Cardiac fibroblast (primary cell): ENCODE results near the gene KRTAP9-3.
"Not testable (repeated sequence)": the region's sequence is repeated elsewhere in the genome, so short reads cannot be mapped to it uniquely, and the experiment has no call there.

Experiments used
- DNase-seq, 2 donors: peaks; one replicate each; pipeline versions ENCODE4 v3.0.0 to v3.0.0-alpha.2; 2010; ENCODE audit warnings: low read depth in 2 of 2
- H3K4me3 ChIP-seq, 2 donors: replicated peaks in 1 of 2; 1 replicate in 1 of 2; 2 replicates in 1 of 2; pipeline ENCODE4 v1.5.1; 2011; ENCODE audit warnings: low read depth in 2 of 2, low read length in 2 of 2, mild to moderate bottlenecking in 2 of 2, moderate library complexity in 1 of 2
- TF ChIP-seq, protein P1 (sequence below): IDR thresholded peaks from one replicate; pipeline ENCODE4 v1.5.1; 2011; ENCODE audit warnings: low read depth, mild to moderate bottlenecking, low read length, inconsistent platforms

The KRTAP9-3 gene

DNA sequence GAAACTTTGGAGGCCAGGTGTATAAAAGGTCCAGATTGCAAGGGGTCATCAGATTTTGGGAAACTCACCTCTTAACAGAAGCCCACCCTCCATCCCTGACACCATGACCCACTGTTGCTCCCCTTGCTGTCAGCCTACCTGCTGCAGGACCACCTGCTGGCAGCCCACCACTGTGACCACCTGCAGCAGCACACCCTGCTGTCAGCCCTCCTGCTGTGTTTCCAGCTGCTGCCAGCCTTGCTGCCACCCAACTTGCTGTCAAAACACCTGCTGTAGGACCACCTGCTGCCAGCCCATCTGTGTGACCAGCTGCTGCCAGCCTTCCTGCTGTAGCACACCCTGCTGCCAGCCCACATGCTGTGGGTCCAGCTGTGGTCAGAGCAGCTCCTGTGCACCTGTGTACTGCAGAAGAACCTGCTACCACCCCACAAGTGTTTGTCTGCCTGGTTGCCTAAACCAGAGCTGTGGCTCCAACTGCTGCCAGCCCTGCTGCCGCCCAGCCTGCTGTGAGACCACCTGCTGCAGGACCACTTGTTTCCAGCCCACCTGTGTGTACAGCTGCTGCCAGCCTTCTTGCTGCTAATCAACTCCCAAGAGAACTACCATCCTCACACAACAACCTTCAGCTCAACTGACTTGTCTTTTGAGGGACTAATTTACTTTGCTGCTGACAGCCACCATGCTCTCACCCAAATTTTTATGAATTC, at the start of gene KRTAP9-3:
Gene KRTAP9-3 (plus strand): TSS at position 51 of the 707 bp plus-strand sequence. CDS start 53 bp downstream, at position 104.
- not testable (repeated sequence) for H3K4me3 ChIP-seq, DNase-seq

- TF ChIP-seq, protein P1, sequence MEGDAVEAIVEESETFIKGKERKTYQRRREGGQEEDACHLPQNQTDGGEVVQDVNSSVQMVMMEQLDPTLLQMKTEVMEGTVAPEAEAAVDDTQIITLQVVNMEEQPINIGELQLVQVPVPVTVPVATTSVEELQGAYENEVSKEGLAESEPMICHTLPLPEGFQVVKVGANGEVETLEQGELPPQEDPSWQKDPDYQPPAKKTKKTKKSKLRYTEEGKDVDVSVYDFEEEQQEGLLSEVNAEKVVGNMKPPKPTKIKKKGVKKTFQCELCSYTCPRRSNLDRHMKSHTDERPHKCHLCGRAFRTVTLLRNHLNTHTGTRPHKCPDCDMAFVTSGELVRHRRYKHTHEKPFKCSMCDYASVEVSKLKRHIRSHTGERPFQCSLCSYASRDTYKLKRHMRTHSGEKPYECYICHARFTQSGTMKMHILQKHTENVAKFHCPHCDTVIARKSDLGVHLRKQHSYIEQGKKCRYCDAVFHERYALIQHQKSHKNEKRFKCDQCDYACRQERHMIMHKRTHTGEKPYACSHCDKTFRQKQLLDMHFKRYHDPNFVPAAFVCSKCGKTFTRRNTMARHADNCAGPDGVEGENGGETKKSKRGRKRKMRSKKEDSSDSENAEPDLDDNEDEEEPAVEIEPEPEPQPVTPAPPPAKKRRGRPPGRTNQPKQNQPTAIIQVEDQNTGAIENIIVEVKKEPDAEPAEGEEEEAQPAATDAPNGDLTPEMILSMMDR = no peak
- no peak within 1 kb of the TSS for H3K4me3 ChIP-seq
- no peak for DNase-seq
These were observed 47.7 kb upstream of the KRTAP9-3 start, which contains the start of gene KRTAP4-1 for GRCh38 chr17:41184480-41184961. Gene KRTAP4-1, minus strand, starts transcription at chr17:41184911. Its CDS starts 57 bp downstream, at chr17:41184854.

DNA sequence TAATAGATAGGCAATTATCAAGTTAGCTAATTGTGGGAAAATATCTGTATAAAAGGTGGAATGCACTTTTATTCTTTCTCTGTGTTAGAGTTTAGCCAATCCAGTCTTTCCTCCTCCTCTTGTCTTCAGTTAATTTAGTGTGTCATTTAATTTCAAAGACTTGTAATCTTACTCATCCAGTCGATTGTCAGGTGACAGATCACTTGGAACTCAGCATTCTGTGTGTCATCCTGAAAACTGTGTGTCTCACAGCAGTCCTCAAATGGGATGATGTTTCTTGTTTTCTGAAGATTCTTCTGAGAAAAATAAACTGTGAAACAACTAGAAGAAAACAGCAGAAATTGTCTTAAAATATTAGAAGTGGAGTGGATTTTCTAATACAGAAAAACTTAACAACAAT, 47.2 kb upstream of the KRTAP9-3 start:
- H3K4me3 ChIP-seq = no peak overlapping the region
- no peak for DNase-seq
- TF ChIP-seq, protein P1 = no peak

DNA sequence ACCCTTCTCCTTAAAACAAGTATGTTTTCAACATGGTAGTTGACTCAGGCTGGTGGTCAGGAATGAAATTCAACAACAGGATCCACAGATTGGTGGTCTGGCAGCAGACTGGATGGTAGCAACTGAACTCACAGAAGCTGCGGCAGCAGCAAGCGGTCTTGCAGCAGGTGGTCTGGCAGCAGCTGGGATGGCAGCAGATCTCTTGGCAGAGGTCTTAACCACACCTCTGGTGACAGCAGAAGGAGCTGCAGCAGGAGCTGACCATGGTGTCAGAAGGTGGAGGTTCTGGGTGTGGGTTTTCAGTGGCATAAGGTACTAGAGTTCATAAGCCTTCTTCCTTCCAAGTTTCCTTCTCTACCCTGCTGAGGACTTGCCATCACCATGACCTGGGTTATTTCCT, 45.4 kb upstream of the KRTAP9-3 start:
- TF ChIP-seq, protein P1 = no peak
- no peak for DNase-seq
- H3K4me3 ChIP-seq = no peak overlapping the region

DNA sequence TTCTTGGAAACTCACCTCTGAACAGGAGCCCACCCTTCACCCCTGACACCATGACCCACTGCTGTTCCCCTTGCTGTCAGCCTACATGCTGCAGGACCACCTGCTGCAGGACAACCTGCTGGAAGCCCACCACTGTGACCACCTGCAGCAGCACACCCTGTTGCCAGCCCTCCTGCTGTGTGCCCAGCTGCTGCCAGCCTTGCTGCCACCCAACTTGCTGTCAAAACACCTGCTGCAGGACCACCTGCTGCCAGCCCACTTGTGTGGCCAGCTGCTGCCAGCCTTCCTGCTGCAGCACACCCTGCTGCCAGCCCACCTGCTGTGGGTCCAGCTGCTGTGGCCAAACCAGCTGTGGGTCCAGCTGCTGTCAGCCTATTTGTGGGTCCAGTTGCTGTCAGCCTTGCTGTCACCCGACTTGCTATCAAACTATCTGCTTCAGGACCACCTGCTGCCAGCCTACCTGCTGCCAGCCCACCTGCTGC, 42.4 kb upstream of the KRTAP9-3 start, which contains the start of gene KRTAP9-1:
Gene KRTAP9-1 (plus strand): TSS at position 51 of the 482 bp plus-strand sequence. CDS start 0 bp downstream, at position 51.
- not testable (repeated sequence) for H3K4me3 ChIP-seq, DNase-seq

DNA sequence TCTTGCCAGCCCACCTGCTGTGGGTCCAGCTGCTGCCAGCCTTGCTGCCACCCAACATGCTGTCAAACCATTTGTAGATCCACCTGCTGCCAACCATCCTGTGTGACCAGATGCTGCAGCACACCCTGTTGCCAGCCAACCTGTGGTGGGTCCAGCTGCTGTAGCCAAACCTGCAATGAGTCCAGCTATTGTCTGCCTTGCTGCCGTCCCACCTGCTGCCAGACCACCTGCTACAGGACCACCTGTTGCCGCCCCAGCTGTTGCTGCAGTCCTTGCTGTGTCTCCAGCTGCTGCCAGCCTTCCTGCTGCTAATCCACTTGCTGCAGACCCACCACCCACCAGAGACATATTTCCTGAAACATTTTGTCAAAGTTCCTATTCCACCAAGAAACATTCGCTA, 41.9 kb upstream of the KRTAP9-3 start:
- no peak for DNase-seq
- H3K4me3 ChIP-seq = no peak overlapping the region
- TF ChIP-seq, protein P1 = no peak

- DNase-seq = no peak
- H3K4me3 ChIP-seq = no peak overlapping the region
- TF ChIP-seq, protein P1 = no peak
These were observed 36.2 kb upstream of the KRTAP9-3 start for GRCh38 chr17:41196068-41196467.
